Measurements from ENCODE around the gene MTG2. TPM values are rescaled to one million over a fixed set of nuclear protein-coding genes. Genes with fewer than 3 reads are reported as not detected.

MTG2 gene
- total and polyA plus RNA-seq, 2 of the 13 experiments (the other 11 are each of a cell fraction or from before 2014, with no cell fraction given): 20.4 to 37.8 TPM

DNA sequence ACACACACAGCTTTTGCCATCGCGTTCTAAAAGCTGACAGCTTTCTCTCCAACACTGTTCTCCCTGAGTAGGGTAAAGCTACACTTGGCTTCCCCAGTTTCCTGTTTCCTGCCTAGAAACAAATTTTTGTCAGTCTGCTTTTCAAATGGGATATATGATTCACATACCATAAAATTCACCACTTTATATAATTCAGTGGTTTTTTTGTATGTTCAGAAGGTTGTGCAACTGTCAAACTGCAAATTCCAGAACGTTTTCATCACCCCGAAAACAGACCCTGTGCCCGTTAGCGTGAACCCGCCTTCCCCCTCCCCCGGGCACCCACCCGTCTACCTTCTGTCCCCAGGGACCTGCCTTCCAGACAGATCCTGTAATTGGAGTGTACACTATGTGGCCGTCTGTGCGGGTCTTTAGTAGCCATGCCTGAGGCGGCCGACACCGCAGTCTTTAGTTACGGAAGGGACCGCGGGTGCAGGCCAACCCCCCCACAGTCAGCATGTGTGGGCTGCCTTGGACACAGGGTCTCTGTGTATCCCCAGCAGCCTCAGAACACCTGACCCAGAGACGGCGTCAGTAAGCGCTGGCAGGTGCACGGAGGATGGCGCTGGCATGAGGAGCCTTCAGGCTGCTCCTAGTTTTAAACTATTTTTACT lies 20.7 kb downstream of the MTG2 start:
- ChIA-PET CTCF (ENCODE audit: low intra/inter-chr PET ratio, low total read pairs) (no interaction called here), POLR2A (no interaction called here)
- H2AFZ ChIP-seq (ENCODE audit: low read length): no peak overlapping the region
- no peak overlapping the region for H3K9ac ChIP-seq (ENCODE audit: insufficient read depth, low read depth, low read length)
- FAIRE-seq (no peak), ATAC-seq (no peak), DNase-seq (ENCODE audit: low spot score) (no peak)
- intact Hi-C loops (cut with micrococcal nuclease; ENCODE audit: unreplicated experiment): no loop called here
- 97% methylated on average over 22 of the region's 22 CpGs for WGBS (ENCODE audit: low lambda C conversion rate)
- no peak overlapping the region for H3K27ac ChIP-seq (ENCODE audit: extremely low read length, insufficient read depth, low read length)
- in situ Hi-C loops (cut with HindIII; ENCODE audit: extremely low pct_ligation_motif_present, low pct_unique_long_range_greater_than_20kb): no loop called here
- no peaks in the 10 kb centered on the region for H3K9me3 ChIP-seq (ENCODE audit: low read length)
- H3K4me3 ChIP-seq (replicated peaks in 1 of 3; ENCODE audit: insufficient read depth in 1 of 3, low read depth in 2 of 3, low read length in 3 of 3): no peak overlapping the region
- TF ChIP-seq AGO2 (optimal IDR thresholded peaks at IDR 0.05; ENCODE audit: low read depth, low read length) (peak; percentile 46), MIXL1 (CRISPR knock-in tag; IDR thresholded peaks at IDR 0.05) (no peak), ZNF768 (CRISPR knock-in tag; IDR thresholded peaks at IDR 0.05) (0 out of 2 replicates have a peak, but pooled peaks have one; percentile 28), RBM39 (IDR thresholded peaks at IDR 0.05; ENCODE audit: low read depth, low read length, poor library complexity, severe bottlenecking) (peak; percentile 28)
- TF ChIP-seq, protein P1, sequence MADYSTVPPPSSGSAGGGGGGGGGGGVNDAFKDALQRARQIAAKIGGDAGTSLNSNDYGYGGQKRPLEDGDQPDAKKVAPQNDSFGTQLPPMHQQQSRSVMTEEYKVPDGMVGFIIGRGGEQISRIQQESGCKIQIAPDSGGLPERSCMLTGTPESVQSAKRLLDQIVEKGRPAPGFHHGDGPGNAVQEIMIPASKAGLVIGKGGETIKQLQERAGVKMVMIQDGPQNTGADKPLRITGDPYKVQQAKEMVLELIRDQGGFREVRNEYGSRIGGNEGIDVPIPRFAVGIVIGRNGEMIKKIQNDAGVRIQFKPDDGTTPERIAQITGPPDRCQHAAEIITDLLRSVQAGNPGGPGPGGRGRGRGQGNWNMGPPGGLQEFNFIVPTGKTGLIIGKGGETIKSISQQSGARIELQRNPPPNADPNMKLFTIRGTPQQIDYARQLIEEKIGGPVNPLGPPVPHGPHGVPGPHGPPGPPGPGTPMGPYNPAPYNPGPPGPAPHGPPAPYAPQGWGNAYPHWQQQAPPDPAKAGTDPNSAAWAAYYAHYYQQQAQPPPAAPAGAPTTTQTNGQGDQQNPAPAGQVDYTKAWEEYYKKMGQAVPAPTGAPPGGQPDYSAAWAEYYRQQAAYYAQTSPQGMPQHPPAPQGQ (CRISPR knock-in tag; IDR thresholded peaks at IDR 0.05; ENCODE audit: borderline replicate concordance): no peak
- no peaks in the 10 kb centered on the region for H4K20me1 ChIP-seq (ENCODE audit: insufficient read depth, low read length)
- no peaks in the 10 kb centered on the region for H3K27me3 ChIP-seq (ENCODE audit: control insufficient read depth in 1 of 2, insufficient read depth in 2 of 2, low read length in 2 of 2)
- H3K4me2 ChIP-seq (ENCODE audit: low read depth, low read length): no peak overlapping the region
- no peaks in the 10 kb centered on the region for H3K4me1 ChIP-seq (ENCODE audit: insufficient read depth, low read length)
- H3K36me3 ChIP-seq (replicated peaks in 1 of 2; ENCODE audit: control insufficient read depth in 1 of 2, insufficient read depth in 2 of 2, low read length in 2 of 2): peaks cover 24 to 35% of the 10 kb centered on the region in 2 experiments; a peak in 4 of 5 replicates
- no peaks in the 10 kb centered on the region for H3K79me2 ChIP-seq (ENCODE audit: insufficient read depth, low read length)
- BruUV-seq (replicated peaks): no TSS peak

Measured in HepG2 (cell line).